ENCODE results near the gene ZFYVE19.

Gene ZFYVE19

GRCh38 chr15:40826423-40827075, 19.7 kb downstream of the ZFYVE19 start:
- Histone ChIP-seq H3K36me3 (ENCODE audit: control insufficient read depth, low read depth, low read length) (no peaks in the 10 kb centered on the region), H3K4me3 (ENCODE audit: low read length) (no peak overlapping the region), H3K27me3 (ENCODE audit: control insufficient read depth, insufficient read depth, low read length) (no peaks in the 10 kb centered on the region), H3K27ac (ENCODE audit: low read length) (no peak overlapping the region), H3K9me3 (ENCODE audit: control insufficient read depth, low read depth, low read length) (no peaks in the 10 kb centered on the region), H3K4me1 (ENCODE audit: control insufficient read depth, low read depth, low read length) (no peaks in the 10 kb centered on the region), H3K9ac (ENCODE audit: low read length) (no peak overlapping the region)

- H3K4me3 ChIP-seq (ENCODE audit: low read length), result no peak within 1 kb of the TSS
- no peak within 1 kb of the TSS for H3K9ac ChIP-seq (ENCODE audit: low read length)
- H3K4me1 ChIP-seq (ENCODE audit: control insufficient read depth, low read depth, low read length), result no peaks in the 10 kb centered on the region
Measured at GRCh38 chr15:40828447-40829036, 21.7 kb downstream of the ZFYVE19 start, which contains the start of gene PPP1R14D. Gene PPP1R14D (minus strand): TSS chr15:40828708. CDS start chr15:40828641, 67 bp downstream.

DNA sequence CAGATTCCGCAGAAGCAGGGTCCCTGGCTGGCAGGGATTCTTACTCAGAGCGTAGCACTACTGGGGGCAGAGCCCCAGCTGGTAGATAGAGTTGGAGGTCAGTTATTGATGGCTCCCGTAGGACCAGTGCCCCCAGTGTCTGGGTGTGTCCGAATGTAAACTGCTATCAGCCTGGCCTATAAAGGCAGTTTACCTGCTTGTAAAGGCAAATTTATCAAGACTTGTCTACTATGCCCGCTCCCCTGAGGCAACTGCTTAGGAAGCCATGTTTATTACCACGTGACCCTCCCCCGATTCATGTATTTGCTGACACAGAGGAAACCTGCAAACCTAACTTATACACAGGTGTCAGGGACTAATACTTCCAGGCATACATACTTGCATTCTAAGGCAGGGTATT, 22.2 kb downstream of the ZFYVE19 start:
- no peaks in the 10 kb centered on the region for H3K36me3 ChIP-seq (ENCODE audit: control insufficient read depth, low read depth, low read length)
- no peak overlapping the region for H3K4me3 ChIP-seq (ENCODE audit: low read length)
- H3K9me3 ChIP-seq (ENCODE audit: control insufficient read depth, low read depth, low read length), result no peaks in the 10 kb centered on the region
- no peak overlapping the region for H3K9ac ChIP-seq (ENCODE audit: low read length)
- no peaks in the 10 kb centered on the region for H3K27me3 ChIP-seq (ENCODE audit: control insufficient read depth, insufficient read depth, low read length)
- no peak overlapping the region for H3K27ac ChIP-seq (ENCODE audit: low read length)
- no peaks in the 10 kb centered on the region for H3K4me1 ChIP-seq (ENCODE audit: control insufficient read depth, low read depth, low read length)

More at GRCh38 chr15:40828447-40829036, 21.7 kb downstream of the ZFYVE19 start, which contains the start of gene PPP1R14D:
- H3K9me3 ChIP-seq (ENCODE audit: control insufficient read depth, low read depth, low read length), result no peaks in the 10 kb centered on the region
- H3K36me3 ChIP-seq (ENCODE audit: control insufficient read depth, low read depth, low read length), result no peaks in the 10 kb centered on the region
- H3K27me3 ChIP-seq (ENCODE audit: control insufficient read depth, insufficient read depth, low read length), result no peaks in the 10 kb centered on the region
- no peak within 1 kb of the TSS for H3K27ac ChIP-seq (ENCODE audit: low read length)

DNA sequence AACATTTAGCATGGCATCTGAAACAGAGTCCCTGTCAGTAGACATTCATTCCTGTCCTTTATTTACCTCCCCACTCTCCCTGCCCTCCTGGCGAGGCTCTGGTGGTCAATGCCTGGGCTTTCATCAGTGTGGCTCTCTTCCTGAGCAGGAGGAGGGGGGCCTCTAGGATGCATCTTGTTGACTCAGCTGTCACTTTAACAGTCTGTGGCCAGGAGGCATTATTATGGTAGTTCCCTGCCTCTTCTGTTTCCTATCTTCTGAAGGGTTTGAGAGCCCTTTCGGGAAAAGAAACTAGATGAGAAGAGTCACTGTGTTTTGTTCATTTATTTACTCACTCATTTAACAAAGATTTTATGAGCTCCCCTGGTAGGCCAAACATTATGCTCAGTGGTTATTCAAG, 24.0 kb downstream of the ZFYVE19 start:
- Histone ChIP-seq H3K4me3 (ENCODE audit: low read length) (no peak overlapping the region), H3K9me3 (ENCODE audit: control insufficient read depth, low read depth, low read length) (no peaks in the 10 kb centered on the region), H3K36me3 (ENCODE audit: control insufficient read depth, low read depth, low read length) (no peaks in the 10 kb centered on the region), H3K4me1 (ENCODE audit: control insufficient read depth, low read depth, low read length) (no peaks in the 10 kb centered on the region), H3K27ac (ENCODE audit: low read length) (no peak overlapping the region), H3K9ac (ENCODE audit: low read length) (no peak overlapping the region), H3K27me3 (ENCODE audit: control insufficient read depth, insufficient read depth, low read length) (no peaks in the 10 kb centered on the region)

GRCh38 chr15:40831861-40832260, 25.0 kb downstream of the ZFYVE19 start:
- Histone ChIP-seq H3K9me3 (ENCODE audit: control insufficient read depth, low read depth, low read length) (no peaks in the 10 kb centered on the region), H3K27me3 (ENCODE audit: control insufficient read depth, insufficient read depth, low read length) (no peaks in the 10 kb centered on the region), H3K4me3 (ENCODE audit: low read length) (no peak overlapping the region), H3K27ac (ENCODE audit: low read length) (no peak overlapping the region), H3K36me3 (ENCODE audit: control insufficient read depth, low read depth, low read length) (no peaks in the 10 kb centered on the region), H3K4me1 (ENCODE audit: control insufficient read depth, low read depth, low read length) (no peaks in the 10 kb centered on the region), H3K9ac (ENCODE audit: low read length) (no peak overlapping the region)

DNA sequence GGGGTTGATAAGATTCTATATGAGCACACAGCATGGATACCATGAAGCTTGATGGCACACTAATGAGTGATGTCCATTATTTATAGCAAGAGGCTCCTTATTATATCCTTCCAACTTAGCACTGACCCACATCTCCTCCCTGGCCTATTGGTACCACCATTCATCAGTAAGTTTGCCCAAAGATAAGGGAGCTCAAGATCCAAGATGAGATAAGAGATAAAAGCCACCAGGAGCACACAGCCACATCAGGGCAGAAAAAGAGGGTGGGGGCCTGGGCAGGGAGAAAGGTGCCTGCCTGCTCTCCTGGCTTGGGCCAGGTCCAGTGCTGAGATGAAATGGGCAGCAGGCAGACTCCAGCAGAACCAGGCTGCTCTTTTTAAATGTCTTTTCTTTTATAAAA, 26.0 kb downstream of the ZFYVE19 start:
- H3K27ac ChIP-seq (ENCODE audit: low read length), result no peak overlapping the region
- no peak overlapping the region for H3K9ac ChIP-seq (ENCODE audit: low read length)
- no peaks in the 10 kb centered on the region for H3K9me3 ChIP-seq (ENCODE audit: control insufficient read depth, low read depth, low read length)
- no peak overlapping the region for H3K4me3 ChIP-seq (ENCODE audit: low read length)
- H3K27me3 ChIP-seq (ENCODE audit: control insufficient read depth, insufficient read depth, low read length), result no peaks in the 10 kb centered on the region
- H3K36me3 ChIP-seq (ENCODE audit: control insufficient read depth, low read depth, low read length), result no peaks in the 10 kb centered on the region
- no peaks in the 10 kb centered on the region for H3K4me1 ChIP-seq (ENCODE audit: control insufficient read depth, low read depth, low read length)

DNA sequence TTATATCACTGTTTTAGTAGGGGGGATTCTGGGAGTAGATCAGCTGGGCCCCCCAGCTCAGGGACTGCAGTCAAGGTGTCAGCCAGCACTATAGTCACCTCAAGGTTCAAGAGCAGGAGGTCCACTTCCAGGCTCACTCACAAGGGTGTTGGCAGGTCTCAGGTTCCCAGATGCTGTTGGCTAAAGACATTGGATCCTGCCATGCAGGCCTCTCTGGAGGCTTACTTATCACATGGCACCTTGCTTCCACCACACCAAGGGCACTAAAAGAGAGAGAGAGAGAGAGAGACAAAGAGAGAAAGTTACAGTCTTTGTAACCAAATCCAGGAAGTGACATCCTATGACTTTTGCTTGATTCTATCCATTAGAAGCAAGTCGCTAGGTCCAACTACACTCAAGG, 29.1 kb downstream of the ZFYVE19 start:
- Histone ChIP-seq H3K9me3 (ENCODE audit: control insufficient read depth, low read depth, low read length) (no peaks in the 10 kb centered on the region), H3K27ac (ENCODE audit: low read length) (no peak overlapping the region), H3K36me3 (ENCODE audit: control insufficient read depth, low read depth, low read length) (no peaks in the 10 kb centered on the region), H3K4me3 (ENCODE audit: low read length) (no peak overlapping the region), H3K27me3 (ENCODE audit: control insufficient read depth, insufficient read depth, low read length) (no peaks in the 10 kb centered on the region), H3K4me1 (ENCODE audit: control insufficient read depth, low read depth, low read length) (no peaks in the 10 kb centered on the region), H3K9ac (ENCODE audit: low read length) (no peak overlapping the region)

- Histone ChIP-seq H3K4me3 (ENCODE audit: low read length) (no peak overlapping the region), H3K9ac (ENCODE audit: low read length) (no peak overlapping the region), H3K36me3 (ENCODE audit: control insufficient read depth, low read depth, low read length) (no peaks in the 10 kb centered on the region), H3K9me3 (ENCODE audit: control insufficient read depth, low read depth, low read length) (no peaks in the 10 kb centered on the region), H3K4me1 (ENCODE audit: control insufficient read depth, low read depth, low read length) (no peaks in the 10 kb centered on the region), H3K27me3 (ENCODE audit: control insufficient read depth, insufficient read depth, low read length) (peaks cover 18% of the 10 kb centered on the region), H3K27ac (ENCODE audit: low read length) (no peak overlapping the region)
Measured at GRCh38 chr15:40838756-40839155, 31.9 kb downstream of the ZFYVE19 start.

DNA sequence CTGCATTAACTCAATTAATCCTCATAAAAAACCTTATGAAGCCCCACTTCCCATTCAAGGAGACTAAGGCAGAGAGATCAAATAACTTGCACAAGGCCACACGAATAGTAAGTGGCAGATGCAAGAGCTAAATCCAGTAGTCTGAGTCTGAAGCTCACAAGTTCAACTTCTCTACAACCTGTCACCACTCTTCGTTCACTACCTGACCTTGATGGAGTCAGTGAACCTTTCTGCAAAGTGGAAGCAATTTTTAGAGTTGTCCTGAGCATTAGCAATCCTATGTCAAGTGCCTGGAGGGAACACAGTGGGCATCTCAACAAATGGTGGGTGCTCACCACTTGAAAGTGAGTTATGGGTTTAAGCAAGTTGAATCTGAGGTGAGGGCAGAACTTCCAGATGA, 34.9 kb downstream of the ZFYVE19 start:
- peaks cover 34% of the 10 kb centered on the region for H3K27me3 ChIP-seq (ENCODE audit: control insufficient read depth, insufficient read depth, low read length)
- H3K4me1 ChIP-seq (ENCODE audit: control insufficient read depth, low read depth, low read length), result peaks cover 10% of the 10 kb centered on the region
- H3K27ac ChIP-seq (ENCODE audit: low read length), result no peak overlapping the region
- H3K9me3 ChIP-seq (ENCODE audit: control insufficient read depth, low read depth, low read length), result no peaks in the 10 kb centered on the region
- H3K36me3 ChIP-seq (ENCODE audit: control insufficient read depth, low read depth, low read length), result no peaks in the 10 kb centered on the region
- no peak overlapping the region for H3K9ac ChIP-seq (ENCODE audit: low read length)
- no peak overlapping the region for H3K4me3 ChIP-seq (ENCODE audit: low read length)

DNA sequence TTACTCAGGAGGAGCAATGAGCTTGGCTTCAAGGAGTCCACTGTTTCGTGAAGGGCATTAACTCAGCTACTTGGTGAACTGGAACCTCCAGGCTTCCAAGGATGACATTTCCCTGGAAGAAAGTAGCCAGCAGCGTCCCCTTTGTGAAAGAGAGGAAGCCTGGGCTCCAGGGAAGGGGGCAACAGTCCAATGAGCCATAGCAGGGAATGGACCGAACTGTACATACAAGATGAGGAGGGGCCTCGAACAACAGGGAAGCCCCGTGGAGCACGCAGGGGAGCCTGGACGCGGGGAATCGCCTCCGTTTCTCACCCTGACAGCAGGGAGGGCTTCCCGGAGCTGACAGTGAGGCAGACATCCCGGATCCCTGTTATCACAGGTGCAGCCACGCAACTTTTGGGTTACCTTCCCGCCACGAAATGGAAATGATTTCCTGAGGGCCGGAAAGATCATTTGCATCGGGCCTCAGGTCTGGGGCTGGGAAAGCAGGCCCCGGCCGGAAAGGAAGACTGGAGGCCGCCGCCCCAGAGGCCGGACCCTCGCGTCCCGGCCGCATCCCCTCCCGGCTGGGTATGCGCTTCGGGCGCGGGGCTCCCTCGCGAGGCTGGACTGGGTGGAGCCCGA, 36.5 kb downstream of the ZFYVE19 start:
- peaks cover 34% of the 10 kb centered on the region for H3K27me3 ChIP-seq (ENCODE audit: control insufficient read depth, insufficient read depth, low read length)
- peak overlapping the region; percentile 76 for H3K4me3 ChIP-seq (ENCODE audit: low read length)
- peaks cover 10% of the 10 kb centered on the region for H3K4me1 ChIP-seq (ENCODE audit: control insufficient read depth, low read depth, low read length)
- H3K27ac ChIP-seq (ENCODE audit: low read length), result no peak overlapping the region
- H3K9ac ChIP-seq (ENCODE audit: low read length), result peak overlapping the region; percentile 74
- no peaks in the 10 kb centered on the region for H3K9me3 ChIP-seq (ENCODE audit: control insufficient read depth, low read depth, low read length)
- H3K36me3 ChIP-seq (ENCODE audit: control insufficient read depth, low read depth, low read length), result no peaks in the 10 kb centered on the region

- Histone ChIP-seq H3K36me3 (ENCODE audit: control insufficient read depth, low read depth, low read length) (no peaks in the 10 kb centered on the region), H3K27ac (ENCODE audit: low read length) (no peak within 1 kb of the TSS), H3K4me3 (ENCODE audit: low read length) (peak within 1 kb of the TSS; percentile 76), H3K4me1 (ENCODE audit: control insufficient read depth, low read depth, low read length) (peaks cover 10% of the 10 kb centered on the region), H3K9ac (ENCODE audit: low read length) (peak within 1 kb of the TSS; percentile 74), H3K27me3 (ENCODE audit: control insufficient read depth, insufficient read depth, low read length) (peaks cover 34% of the 10 kb centered on the region), H3K9me3 (ENCODE audit: control insufficient read depth, low read depth, low read length) (no peaks in the 10 kb centered on the region)
Measured at GRCh38 chr15:40843885-40844695, 37.2 kb downstream of the ZFYVE19 start, which contains the start of gene SPINT1. Gene SPINT1 (plus strand): TSS chr15:40844048. CDS start chr15:40844555, 507 bp downstream.

Measured in iPS-18a (cell line).